HG03064 (cell line): Measurements from ENCODE around the gene GPR152.

Experiments used
- ATAC-seq: cut with Tn5 transposase; IDR thresholded peaks from one replicate; pipeline ENCODE4 v1.9.1; 2021; ENCODE audit warnings: low read depth; ENCODE audit not compliant: unreplicated experiment

The GPR152 gene

DNA sequence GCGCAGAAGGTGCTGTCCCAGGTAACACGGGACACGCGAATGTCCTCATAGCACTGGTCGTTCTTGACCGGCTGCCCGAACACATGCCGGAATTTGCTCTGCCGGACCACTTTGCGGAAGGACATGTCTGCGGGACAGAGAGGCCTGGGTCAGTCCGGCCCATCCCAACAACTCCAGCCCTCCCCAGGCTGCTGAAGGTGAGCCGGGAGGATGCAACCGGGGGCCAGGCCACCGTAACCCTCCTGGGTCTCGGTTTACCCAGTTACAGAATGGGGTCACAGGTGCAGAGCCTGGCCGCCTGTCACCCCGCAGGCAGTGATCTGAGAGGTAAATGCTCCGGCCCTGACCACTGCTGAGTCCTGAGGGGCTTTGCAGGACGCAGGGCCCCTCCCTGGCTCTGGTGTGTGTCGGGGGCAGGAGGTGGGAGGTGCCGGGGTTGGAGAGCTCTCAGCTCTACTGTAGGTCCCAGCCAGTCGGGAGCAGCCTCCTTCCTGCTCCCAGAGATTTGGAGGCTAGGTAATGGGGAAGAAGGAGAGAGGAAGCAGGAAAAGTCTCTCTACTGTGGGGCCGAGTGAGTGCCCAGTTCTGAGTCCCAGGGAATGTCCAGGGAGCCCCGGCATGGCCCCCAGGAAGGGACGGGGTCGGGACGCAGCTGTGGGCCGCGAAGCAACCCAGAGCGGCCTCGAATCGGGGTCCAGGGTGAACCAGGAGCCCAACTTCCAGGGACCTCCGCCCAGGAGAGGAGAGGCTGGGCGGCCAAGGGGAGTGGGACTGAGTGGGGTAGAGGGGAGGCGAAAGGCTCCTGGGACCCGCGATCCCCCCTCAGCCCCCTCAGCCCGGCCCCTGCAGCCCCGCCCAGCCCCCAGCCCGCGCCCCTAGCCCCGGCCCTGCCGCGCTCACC, 9.8 kb downstream of the GPR152 start:
- no peak for ATAC-seq

DNA sequence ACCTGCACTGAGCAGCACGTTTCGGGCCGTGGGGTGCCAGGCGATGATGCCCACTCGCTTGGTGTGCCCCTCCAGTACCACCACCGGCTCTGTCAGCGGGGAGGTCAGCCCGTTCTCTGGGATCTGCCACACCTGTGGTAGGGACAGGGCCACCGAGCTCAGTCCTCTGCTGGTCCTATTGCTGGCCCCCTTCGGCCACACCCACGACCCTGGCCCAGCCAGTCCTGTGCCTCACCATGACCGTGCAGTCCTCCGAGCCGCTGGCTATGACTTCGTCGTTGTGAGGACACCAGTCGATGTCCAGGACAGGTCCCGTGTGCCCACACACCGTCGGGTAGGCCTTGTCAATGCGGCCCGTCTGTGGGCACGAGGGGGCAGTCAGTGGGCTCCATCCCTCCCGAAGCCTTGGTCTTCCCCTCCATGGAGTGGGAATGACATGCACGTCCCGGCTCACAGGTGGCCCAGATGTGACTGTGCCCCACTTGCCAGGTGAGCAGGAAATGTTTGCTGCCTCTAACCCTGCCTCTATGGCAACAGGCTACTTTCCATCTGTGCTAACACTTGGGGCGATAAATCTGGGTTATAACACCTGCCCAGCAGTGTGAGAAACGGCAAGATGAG, 10.7 kb downstream of the GPR152 start:
- no peak for ATAC-seq

DNA sequence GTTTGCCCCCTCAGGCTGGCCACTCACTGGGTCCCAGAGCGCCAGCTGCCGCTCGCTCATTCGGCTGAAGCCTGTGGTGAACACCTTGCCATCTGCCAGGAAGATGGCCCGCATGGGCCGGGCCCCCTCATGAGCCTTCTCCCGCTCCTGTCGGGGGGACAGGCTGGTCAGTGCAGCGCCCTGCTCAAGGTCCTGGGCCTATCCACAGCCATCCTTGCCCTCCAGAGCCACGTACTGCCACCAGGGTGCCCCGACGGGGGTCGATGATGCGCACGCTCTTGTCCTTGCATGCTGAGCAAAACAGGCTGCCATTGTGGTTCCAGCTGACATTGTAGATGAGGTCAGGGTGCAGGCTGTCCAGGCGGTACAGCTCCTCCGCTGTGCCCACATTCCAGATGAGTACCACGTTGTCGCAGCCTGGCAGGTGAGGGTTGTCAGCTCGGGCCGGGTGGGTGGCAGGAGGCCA, 11.4 kb downstream of the GPR152 start:
- ATAC-seq = no peak

DNA sequence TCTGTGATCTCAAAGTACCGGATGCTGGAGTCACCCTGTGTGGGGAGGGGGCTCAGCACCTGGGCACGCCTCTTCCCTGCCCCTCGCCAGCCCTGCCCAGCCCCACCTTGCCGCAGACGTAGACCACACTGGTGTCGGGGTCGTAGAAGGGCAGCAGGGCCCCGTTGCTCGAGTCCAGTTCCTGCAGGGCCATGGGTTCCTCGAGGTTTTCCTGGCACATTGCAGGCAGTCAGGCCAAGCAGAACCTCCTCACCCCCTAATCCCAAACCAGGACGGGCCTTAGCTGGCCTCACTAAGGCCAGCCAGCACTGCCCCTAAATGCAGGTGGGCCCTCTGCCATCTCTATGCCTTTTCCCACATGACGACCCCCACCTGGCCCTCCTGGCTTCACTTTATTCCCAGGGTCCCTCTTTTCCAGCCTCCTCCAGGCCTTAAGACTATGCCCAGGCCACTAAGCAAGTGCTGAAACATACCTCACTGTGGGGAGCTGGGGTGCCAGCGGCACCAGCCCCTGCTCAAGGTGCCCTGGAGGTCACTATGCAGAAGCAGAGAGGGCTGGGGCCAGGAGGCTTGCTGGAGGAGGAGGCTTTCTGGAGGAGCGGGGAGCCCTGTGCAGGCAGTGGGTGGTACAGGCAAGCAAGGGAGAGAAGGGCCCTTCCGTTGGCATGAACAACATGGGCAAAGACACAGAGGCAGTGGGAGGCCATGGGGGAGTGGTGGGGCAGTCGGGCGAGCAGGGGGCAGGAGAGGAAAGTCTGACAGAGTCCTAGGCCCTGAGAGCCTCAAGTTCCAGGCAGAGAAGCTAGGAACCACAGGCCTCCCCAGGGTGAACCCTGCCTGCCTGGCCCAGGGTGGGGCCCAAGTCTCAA, 12.1 kb downstream of the GPR152 start:
- no peak for ATAC-seq

DNA sequence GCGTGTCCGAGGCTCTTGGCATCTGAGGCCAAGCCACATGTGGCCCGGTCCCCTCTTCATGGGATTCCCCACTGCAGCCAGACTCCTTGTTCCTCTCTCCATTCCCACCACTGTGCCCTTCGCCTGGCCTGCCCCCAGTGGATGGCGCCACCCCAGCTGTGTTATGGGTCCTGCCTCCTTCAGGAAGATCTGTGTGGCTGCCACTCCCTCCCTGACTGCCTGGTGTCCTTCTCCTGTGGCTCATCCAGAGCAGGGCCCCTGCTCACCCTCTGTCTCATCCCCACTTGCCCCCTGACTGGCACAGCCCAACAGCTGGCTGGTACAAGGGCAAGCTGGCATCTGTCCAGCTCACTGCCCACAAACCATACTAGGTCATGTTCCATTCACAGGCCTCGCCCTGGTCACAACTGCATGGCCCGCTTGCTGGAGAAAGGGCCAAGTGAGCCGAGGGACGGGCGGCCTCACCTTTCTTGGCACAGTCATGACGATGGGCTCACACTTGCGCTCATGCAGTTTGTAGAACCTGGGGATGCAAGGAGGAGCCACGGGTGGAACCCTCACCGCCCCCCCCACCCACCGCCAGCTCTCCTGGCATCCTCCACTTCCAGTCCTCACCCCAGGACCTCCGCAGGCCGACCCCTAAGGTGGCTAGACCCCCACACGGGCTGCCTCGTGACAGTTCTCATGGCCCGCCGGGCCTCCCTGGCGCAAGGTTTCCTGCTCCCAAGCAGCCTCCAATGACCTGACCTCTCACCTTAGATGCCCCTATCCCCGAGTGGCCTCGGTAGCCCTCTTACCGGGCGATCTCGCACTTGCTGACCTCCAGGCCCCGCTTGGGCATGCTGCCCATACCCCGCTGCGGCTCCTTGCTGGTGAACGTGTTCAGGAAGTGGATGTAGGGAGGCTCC, 13.0 kb downstream of the GPR152 start:
- no peak for ATAC-seq

DNA sequence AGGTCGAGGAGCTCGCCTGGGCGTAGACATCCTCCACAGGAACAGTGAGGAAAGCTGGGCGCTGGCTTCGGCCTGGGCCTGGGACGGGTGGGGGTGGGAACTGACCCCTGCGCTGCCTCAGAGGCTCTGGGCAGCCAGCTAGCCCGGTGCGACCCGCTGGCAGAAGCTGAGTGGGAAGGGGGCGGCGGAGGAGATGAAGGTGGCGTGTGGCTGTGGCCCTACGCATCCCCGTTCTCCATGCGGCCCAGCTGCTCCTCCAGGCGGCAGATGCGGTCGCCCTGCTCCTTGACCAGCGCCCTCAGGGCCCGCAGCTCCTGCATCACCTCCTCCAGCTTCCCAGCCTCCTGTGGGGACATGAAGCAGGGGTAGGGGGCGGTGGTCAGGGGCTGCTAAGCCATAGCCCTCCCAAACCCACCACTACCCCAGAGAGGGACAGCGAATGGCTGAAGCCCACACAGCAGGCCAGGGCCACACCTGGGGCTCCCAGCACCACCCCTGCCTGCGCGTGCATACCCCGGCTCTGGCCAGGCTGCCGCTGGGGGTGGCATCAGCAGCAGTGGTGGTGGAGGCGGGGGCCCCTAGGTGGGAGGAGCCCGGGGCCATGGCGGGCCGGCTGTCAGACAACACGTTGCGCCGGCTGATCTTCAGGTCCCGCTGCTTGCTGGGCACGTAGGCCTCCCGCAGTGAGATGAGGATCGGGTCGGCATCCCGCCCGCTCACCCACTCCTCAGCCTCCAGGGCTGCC, 14.2 kb downstream of the GPR152 start:
- no peak for ATAC-seq

DNA sequence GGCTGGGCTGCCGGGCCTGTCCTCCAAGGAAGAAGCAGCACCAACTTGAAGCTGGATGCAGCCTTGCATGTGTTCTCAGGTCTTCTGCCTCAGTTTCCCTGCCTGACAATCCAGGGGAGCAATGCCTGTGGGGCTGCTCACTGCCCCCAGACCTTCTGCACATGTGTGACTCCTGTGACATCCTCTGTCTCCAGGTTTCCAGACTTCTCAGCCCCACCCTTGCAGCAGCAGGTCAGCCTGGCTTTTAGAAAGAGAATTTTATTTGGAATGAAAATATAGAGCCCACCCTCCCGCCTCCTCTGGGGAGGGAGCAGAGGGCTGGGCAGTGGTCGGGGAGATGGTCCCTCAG, 14.7 kb downstream of the GPR152 start:
- ATAC-seq = no peak

DNA sequence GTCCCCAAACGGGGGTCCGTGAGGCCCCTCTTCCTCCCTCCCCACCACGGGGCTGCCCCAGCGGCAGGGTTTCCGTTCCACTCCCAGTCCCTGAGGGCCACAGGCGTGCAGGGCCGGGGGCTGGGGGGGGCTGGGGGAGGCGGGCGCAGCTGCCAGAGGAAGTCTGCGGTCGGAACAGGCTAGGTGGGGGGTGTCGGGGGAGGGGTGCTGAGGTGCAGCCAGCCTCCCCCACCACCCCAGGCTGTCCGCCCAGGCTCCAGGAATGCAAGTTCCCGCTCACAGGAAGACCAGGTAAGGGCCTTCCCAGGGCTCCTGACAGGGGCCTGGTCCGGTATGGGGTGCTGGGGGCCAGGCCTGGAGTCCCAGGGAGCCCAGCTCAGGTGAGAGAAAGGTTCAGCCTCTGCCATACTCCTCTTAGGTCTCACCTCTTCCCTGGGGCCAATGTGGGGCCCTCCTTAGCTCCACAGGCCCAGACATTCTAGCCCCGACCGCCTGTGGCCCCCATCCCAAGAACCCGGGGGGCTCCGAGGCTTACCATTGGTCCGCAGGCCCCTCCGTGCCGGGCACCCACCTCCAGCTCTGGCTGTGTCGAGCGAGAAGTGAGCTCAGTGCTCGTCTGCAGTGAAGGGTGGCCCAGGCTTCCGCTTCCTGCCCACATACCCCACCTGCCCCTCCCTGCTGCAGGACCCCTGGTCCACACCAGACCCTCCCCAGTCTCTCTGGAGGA, 15.3 kb downstream of the GPR152 start, which contains the start of gene PTPRCAP:
PTPRCAP (minus strand) TSS at position 601 of the 727 bp plus-strand sequence; CDS start at position 538, 63 bp downstream.
- ATAC-seq = no peak

DNA sequence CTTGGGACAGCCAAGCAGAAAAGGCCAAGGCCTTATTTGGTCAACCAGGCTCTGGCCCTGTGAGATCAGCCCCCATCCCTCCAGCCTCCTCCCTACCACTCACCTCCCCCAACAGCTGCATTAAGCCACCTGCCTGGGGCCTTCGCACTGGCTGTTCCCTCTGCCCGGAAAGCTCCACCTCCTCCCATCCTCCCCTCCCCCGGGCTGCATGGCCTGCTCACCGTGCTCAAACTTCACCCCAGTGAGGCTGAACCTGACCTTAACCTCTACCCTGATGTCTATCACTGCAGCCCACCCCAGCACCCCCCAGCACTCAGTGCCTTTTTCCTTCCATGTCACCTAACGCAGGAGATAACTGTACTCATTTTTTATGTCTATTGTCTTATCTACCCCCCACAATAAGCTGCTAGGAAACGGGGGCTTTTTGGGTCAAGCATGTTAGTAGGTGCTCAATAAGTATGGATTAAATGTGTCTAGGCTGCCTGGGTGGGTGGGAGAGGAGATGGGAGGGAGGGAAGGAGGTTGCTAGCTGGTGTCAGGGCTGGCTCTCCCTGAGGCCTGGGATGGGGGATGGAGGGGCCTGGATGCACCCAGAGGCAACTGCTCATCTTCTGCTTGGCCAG, 16.0 kb downstream of the GPR152 start:
- no peak for ATAC-seq

DNA sequence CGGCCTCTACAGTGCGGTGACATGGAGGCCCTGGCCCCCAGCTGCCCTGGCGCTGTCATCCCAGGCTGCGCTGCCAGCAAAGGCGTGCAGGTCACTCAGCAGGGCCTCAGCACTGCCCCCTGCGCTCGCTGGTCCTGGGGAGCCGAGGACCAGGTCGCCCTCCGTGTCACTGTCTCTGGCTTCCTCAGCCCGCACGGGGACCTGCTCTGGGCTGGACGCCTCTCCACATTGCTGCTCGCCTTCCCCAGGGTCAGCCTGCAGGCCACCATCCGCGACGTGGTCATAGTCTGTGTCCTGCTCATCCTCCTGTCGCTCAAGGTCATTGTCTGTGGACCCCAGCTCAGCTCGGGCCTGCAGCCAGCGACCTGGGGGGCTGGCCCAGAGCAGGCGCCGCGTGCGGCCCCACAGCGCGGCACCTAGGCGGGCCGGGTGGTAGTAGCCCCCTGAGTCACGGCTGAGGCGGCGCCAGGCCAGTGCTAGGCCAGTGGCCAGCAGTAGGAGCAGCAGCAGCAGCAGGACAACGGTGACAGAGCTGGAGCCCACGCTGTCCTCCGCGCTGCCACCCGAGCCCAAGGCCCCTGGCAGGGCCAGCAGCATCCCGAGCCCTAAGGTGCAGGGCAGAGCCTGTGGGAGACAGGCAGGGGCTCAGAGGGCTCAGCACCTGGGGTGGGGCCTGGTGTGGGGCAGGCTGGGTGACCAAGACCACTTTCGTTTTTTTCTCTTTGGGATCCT, 16.6 kb downstream of the GPR152 start:
- ATAC-seq = no peak

DNA sequence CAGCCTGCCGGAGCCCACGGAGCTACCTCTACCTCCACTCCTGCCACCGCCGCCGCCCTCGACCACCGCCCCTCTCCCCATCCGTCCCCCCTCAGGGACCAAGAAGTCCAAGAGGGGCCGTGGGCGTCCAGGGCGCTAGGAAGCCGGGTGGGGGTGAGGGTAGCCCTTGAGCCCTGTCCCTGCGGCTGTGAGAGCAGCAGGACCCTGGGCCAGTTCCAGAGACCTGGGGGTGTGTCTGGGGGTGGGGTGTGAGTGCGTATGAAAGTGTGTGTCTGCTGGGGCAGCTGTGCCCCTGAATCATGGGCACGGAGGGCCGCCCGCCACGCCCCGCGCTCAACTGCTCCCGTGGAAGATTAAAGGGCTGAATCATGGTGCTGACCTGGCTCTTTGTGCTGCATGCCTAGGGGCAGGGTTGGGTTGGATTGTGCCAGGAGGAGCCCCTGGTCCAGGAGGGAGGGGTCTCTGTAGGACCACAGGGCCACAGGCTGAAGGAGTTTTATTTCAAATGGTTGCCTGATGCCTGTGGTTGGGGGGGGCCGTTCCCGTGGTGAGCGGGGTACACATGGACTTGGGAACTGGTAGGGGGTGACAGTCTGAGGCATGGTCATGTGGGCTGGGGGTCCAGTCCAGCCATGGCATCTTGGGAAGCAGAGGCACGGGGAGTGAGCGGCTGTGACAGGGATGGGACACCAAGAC, 17.4 kb downstream of the GPR152 start:
- ATAC-seq = no peak

DNA sequence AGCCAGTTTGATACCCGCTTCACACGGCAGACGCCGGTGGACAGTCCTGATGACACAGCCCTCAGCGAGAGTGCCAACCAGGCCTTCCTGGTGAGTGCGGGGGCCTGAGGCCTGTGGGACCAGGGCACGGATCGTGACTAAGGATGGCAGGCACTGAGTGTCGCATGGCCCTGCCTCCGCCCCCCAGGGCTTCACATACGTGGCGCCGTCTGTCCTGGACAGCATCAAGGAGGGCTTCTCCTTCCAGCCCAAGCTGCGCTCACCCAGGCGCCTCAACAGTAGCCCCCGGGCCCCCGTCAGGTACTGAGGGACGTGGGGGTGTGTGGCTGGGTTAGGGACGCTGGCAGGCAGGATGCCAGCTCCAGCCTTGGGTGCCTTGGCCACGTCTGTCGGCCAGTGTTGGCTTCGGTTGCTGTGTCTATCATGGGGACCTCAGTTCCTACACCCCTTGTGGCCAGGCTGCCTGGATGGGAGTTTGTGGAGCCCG, 18.1 kb downstream of the GPR152 start:
- ATAC-seq = no peak

DNA sequence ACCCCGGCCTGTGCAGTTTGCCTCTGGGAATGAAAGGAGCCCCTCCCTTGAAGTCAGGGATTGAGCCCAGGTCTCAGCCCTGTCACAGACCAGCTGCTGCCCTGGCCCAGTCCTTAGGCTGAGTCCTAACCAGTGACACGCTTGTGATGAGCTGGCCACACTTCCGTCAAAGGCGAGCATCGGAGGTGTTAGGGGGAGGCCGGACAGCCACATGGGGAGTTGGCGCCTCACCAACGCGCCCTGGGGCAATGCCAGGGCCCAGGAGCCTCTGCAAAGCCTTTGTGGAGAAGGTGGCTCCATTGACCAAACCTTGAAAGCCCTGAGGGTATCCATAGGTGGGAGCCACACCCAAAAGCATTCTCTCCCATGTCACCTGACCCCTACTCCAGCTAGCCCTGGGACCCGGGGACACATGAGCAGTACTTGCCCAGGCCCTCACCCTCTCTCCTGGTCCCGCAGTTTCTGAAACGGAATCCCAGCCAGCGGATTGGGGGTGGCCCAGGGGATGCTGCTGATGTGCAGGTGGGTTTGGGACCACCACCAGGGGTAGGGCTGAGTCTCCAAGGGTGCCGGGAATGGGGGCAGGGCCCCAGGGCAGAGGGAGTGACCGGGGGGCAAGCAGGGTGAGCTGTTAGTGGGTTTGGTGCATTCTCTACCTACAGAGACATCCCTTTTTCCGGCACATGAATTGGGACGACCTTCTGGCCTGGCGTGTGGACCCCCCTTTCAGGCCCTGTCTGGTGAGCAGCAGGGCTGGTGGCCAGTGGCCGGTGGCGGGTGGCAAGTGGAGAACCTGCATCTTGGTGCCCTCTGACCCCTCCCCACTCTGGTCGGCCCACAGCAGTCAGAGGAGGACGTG, 18.8 kb downstream of the GPR152 start:
- ATAC-seq = no peak

DNA sequence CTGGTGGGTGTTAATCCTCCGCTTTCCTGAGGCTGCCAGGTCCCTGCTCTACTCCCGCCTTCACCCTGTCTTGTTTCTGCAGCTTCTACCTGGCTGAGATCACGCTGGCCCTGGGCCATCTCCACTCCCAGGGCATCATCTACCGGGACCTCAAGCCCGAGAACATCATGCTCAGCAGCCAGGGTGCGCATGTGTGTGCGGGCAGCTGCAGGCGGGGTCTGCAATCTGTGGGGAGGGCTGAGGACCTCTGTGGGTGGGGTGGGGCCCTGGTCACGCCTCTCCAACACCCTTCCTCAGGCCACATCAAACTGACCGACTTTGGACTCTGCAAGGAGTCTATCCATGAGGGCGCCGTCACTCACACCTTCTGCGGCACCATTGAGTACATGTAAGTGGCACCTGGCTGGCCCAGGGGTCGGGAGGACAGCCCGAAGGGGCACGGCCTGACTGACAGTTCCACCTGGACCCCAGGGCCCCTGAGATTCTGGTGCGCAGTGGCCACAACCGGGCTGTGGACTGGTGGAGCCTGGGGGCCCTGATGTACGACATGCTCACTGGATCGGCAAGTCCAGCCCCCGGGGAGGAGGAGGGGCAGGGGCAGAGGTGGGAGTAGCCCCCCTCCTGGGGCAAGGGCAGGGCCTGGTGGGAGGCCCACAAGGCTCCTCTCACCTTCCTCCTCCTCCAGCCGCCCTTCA, 19.7 kb downstream of the GPR152 start:
- ATAC-seq = no peak
